ENCODE data around the gene P2RY2.

DNA sequence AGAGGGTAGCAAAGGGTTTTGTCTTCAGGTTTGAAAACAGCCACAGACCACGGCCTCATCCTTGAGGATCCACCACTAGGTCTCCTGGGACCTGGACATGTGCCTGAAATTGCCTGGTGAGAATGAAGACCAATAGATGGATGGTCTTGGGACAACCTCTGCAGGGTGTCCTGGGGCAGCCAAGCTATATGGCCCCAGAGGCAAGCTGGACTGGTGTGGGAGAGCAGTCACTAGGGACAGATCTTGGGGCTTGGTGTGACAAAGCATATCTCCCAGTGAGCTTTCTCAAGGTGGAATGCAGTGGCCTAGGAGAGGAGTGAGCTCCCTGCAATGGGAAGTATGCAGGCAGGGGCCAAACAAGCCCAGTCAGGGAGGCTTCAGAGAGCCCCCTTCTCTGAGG lies 67.6 kb downstream of the P2RY2 start:
- TF ChIP-seq THRAP3 (IDR thresholded peaks at IDR 0.05; ENCODE audit: borderline replicate concordance) (no peak), RAD21 (CRISPR knock-in tag; conservative IDR thresholded peaks at IDR 0.05 in 1 of 2, IDR thresholded peaks at IDR 0.05 in 1 of 2) (no peak), CTCF (IDR thresholded peaks at IDR 0.05 in 2 of 3, conservative IDR thresholded peaks at IDR 0.05 in 1 of 3; ENCODE audit: insufficient read depth in 2 of 3, low read depth in 1 of 3, low read length in 3 of 3) (no peak), SMC3 (conservative IDR thresholded peaks at IDR 0.05; ENCODE audit: insufficient read depth, low read depth, low read length) (no peak), LEF1 (IDR thresholded peaks at IDR 0.05) (no peak), HNRNPLL (IDR thresholded peaks at IDR 0.05; ENCODE audit: low read depth, low read length, poor library complexity, severe bottlenecking) (no peak), SP1 (CRISPR knock-in tag; IDR thresholded peaks at IDR 0.05) (no peak), ZNF431 (CRISPR knock-in tag; IDR thresholded peaks at IDR 0.05) (no peak)

Data from K562 (cell line).